K562 (cell line): ENCODE data around the gene MTMR4. TPM values are rescaled to one million over a fixed set of nuclear protein-coding genes. Genes with fewer than 3 reads are reported as not detected.

ENCODE experiments used
- ATAC-seq: fragments of 200-7000 bp; cut with Tn5 transposase; 3 replicates; pipeline ENCODE4 v1.9.1; 2020; ENCODE audit warnings: moderate library complexity
- BruUV-seq: library from RNA; stranded (reverse); fragments of 400-500 nt; replicated peaks from 2 replicates; lab custom pipeline; 2021; lab: Mats Ljungman, UMichigan
- CTCF ChIA-PET: fragments of 300-600 bp; formaldehyde crosslinking; extraction: SDS; loops from one replicate; lab custom pipeline; 2021; ENCODE audit warnings: low intra/inter-chr PET ratio; lab: Yijun Ruan, JAX
- POLR2A ChIA-PET: fragments of 300-600, 350-650 bp; sonication (Branson Sonifier 250); formaldehyde crosslinking; extraction: SDS; loops from one replicate; lab custom pipeline; 2021; ENCODE audit warnings: antibody characterized with exemption, inconsistent platforms; lab: Yijun Ruan, JAX
- DNase-seq, 4 experiments: peaks; one replicate each; pipeline versions ENCODE4 v3.0.0 to v3.0.0-alpha.2; 2011 to 2018; ENCODE audit warnings: low spot score in 3 of 4, mixed read lengths in 3 of 4; ENCODE audit errors: extremely low read depth in 1 of 4
- FAIRE-seq: peaks from 2 replicates; lab custom pipeline; 2011; peaks lifted over from hg19 to GRCh38; lab: Jason Lieb, UNC
- H2AFZ ChIP-seq: 2 replicates; pipeline ENCODE4 v1.6.0; 2011; ENCODE audit warnings: low read depth, low read length, control low read depth, inconsistent platforms
- H3K27ac ChIP-seq: fragments of 200-600 bp; 3 replicates; pipeline ENCODE4 v1.8.0; 2011; ENCODE audit warnings: low read depth, mild to moderate bottlenecking, control low read depth, inconsistent platforms, low read length, moderate library complexity, mixed read lengths; ENCODE audit errors: extremely low read depth
- H3K27me3 ChIP-seq, 2 experiments: fragments of 300-600 bp in 1 of 2; 2 replicates in 1 of 2; 3 replicates in 1 of 2; pipeline versions ENCODE4 v1.6.0 to v1.8.0; 2011; ENCODE audit warnings: inconsistent platforms in 2 of 2, low read length in 2 of 2, mild to moderate bottlenecking in 1 of 2, mixed read lengths in 1 of 2, moderate library complexity in 1 of 2; ENCODE audit not compliant: control insufficient read depth in 2 of 2, insufficient read depth in 2 of 2
- H3K36me3 ChIP-seq: fragments of 300-600 bp; 3 replicates; pipeline ENCODE4 v1.8.0; 2011; ENCODE audit warnings: mild to moderate bottlenecking, low read length, inconsistent platforms; ENCODE audit not compliant: control insufficient read depth, insufficient read depth
- H3K4me1 ChIP-seq, 2 experiments: fragments of 200-600 bp in 1 of 2; replicated peaks in 1 of 2; 2 replicates in 1 of 2; 3 replicates in 1 of 2; pipeline versions ENCODE4 v1.5.1 to v1.8.0; 2011; ENCODE audit warnings: inconsistent platforms in 2 of 2, low read length in 2 of 2, mild to moderate bottlenecking in 1 of 2, mixed read lengths in 1 of 2, moderate library complexity in 1 of 2; ENCODE audit not compliant: control insufficient read depth in 2 of 2, insufficient read depth in 2 of 2
- H3K4me2 ChIP-seq: 2 replicates; pipeline ENCODE4 v1.6.1; 2011; ENCODE audit warnings: low read length, control low read depth, inconsistent platforms, mixed read lengths; ENCODE audit not compliant: insufficient read depth
- H3K4me3 ChIP-seq: fragments of 200-600 bp; sonication (generic), shearing (Covaris generic); 2 replicates; pipeline ENCODE4 v1.5.1; 2016; ENCODE audit warnings: control low read depth, inconsistent platforms
- H3K79me2 ChIP-seq: fragments of 200-600 bp; 3 replicates; pipeline ENCODE4 v1.8.0; 2011; ENCODE audit warnings: low read length, inconsistent platforms; ENCODE audit not compliant: control insufficient read depth, insufficient read depth
- H3K9ac ChIP-seq, 2 experiments: 2 replicates each; pipeline versions ENCODE4 v1.6.0 to v1.6.1; 2011; ENCODE audit warnings: low read depth in 2 of 2, low read length in 2 of 2, control low read depth in 1 of 2, inconsistent platforms in 1 of 2, mild to moderate bottlenecking in 1 of 2, mixed read lengths in 1 of 2; ENCODE audit not compliant: insufficient read depth in 1 of 2
- H3K9me1 ChIP-seq: one replicate; pipeline ENCODE4 v1.6.0; 2011; ENCODE audit warnings: inconsistent platforms, mild to moderate bottlenecking, low read length, moderate library complexity; ENCODE audit not compliant: control insufficient read depth, insufficient read depth
- H3K9me3 ChIP-seq: replicated peaks from 2 replicates; pipeline ENCODE4 v1.5.1; 2011; ENCODE audit warnings: low read depth, low read length, inconsistent platforms; ENCODE audit not compliant: control insufficient read depth, insufficient read depth
- H4K20me1 ChIP-seq: replicated peaks from 2 replicates; pipeline ENCODE4 v1.6.1; 2011; ENCODE audit warnings: low read length, inconsistent platforms, mixed read lengths; ENCODE audit not compliant: control insufficient read depth, insufficient read depth
- CREB1 ChIP-seq, 2 experiments: sonication (generic) in 1 of 2; formaldehyde crosslinking in 1 of 2; IDR thresholded peaks; 2 replicates each; pipeline versions ENCODE4 v1.6.1 to v1.8.0; 2012 to 2022; ENCODE audit warnings: inconsistent platforms in 1 of 2, mild to moderate bottlenecking in 1 of 2, missing genetic modification reagents in 1 of 2, moderate library complexity in 1 of 2
- CREM ChIP-seq: IDR thresholded peaks from 2 replicates; pipeline ENCODE4 v1.6.1; 2014; ENCODE audit warnings: antibody characterized with exemption, low read depth
- FOXA1 ChIP-seq: fragments of 450-650 bp; IDR thresholded peaks from 2 replicates; pipeline ENCODE4 v1.6.1; 2016; ENCODE audit warnings: mild to moderate bottlenecking, borderline replicate concordance
- HNRNPL ChIP-seq: fragments of 200-400 bp; formaldehyde crosslinking; IDR thresholded peaks from 2 replicates; pipeline ENCODE4 v1.6.1; 2017; ENCODE audit warnings: low read depth, mild to moderate bottlenecking, low read length
- HNRNPUL1 ChIP-seq: fragments of 200-400 bp; formaldehyde crosslinking; IDR thresholded peaks from 2 replicates; pipeline ENCODE4 v1.6.1; 2017; ENCODE audit warnings: low read length
- HSF4 ChIP-seq: fragments of 250-450 bp; sonication (Bioruptor Pico); IDR thresholded peaks from 2 replicates; pipeline ENCODE4 v2.1.2; 2022; ENCODE audit warnings: mild to moderate bottlenecking, moderate library complexity, borderline replicate concordance
- ILK ChIP-seq: fragments of 450-650 bp; IDR thresholded peaks from 2 replicates; pipeline ENCODE4 v1.6.1; 2016; ENCODE audit warnings: missing genetic modification characterization, low read depth, mild to moderate bottlenecking, missing compliant biosample characterization, moderate library complexity, borderline replicate concordance
- LARP7 ChIP-seq: fragments of 450-650 bp; IDR thresholded peaks from 2 replicates; pipeline ENCODE4 v1.6.1; 2016
- NONO ChIP-seq, 2 experiments: fragments of 200-400 bp in 1 of 2; fragments of 450-650 bp in 1 of 2; formaldehyde crosslinking in 1 of 2; IDR thresholded peaks; 2 replicates each; pipeline ENCODE4 v1.6.1; 2017; ENCODE audit warnings: low read depth in 2 of 2, mild to moderate bottlenecking in 2 of 2, moderate library complexity in 2 of 2, low read length in 1 of 2
- PHB ChIP-seq: fragments of 250-450 bp; sonication (Bioruptor Pico); IDR thresholded peaks from 2 replicates; pipeline ENCODE4 v1.5.0; 2021
- RBM34 ChIP-seq: fragments of 200-400 bp; formaldehyde crosslinking; IDR thresholded peaks from 2 replicates; pipeline ENCODE4 v1.6.1; 2018; ENCODE audit warnings: low read length, borderline replicate concordance; ENCODE audit not compliant: insufficient read depth
- SUPT5H ChIP-seq: fragments of 450-650 bp; IDR thresholded peaks from 2 replicates; pipeline ENCODE4 v1.6.1; 2016
- TSHZ1 ChIP-seq: fragments of 250-450 bp; sonication (Bioruptor Pico); IDR thresholded peaks from 2 replicates; pipeline ENCODE4 v1.4.0; 2020; ENCODE audit warnings: mild to moderate bottlenecking, moderate library complexity
- ZC3H4 ChIP-seq: sonication (generic); formaldehyde crosslinking; IDR thresholded peaks from 2 replicates; pipeline ENCODE4 v1.9.0; 2021; ENCODE audit warnings: missing genetic modification reagents, borderline replicate concordance
- ZNF239 ChIP-seq: fragments of 250-450 bp; sonication (Bioruptor Pico); IDR thresholded peaks from 2 replicates; pipeline ENCODE4 v1.4.0; 2020; ENCODE audit warnings: mild to moderate bottlenecking
- ZNF253 ChIP-seq: fragments of 250-450 bp; sonication (Bioruptor Pico); conservative IDR thresholded peaks from 2 replicates; pipeline ENCODE4 v1.6.1; 2021; ENCODE audit warnings: mild to moderate bottlenecking
- ZNF764 ChIP-seq: fragments of 250-450 bp; sonication (Bioruptor Pico); IDR thresholded peaks from 2 replicates; pipeline ENCODE4 v1.4.0; 2020; ENCODE audit warnings: low read depth, mild to moderate bottlenecking, moderate library complexity
- WGBS: fragments of 100-300 bp; shearing (Covaris generic); methylation state at CpG from one replicate; pipeline ENCODE4 v1.1.6; 2016; ENCODE audit warnings: low coverage, mixed read lengths; ENCODE audit not compliant: insufficient coverage; ENCODE audit errors: missing lambda C conversion rate; 5-methylcytosine and 5-hydroxymethylcytosine counted together
- in situ Hi-C: fragments of 300-500 bp; cut with MboI; formaldehyde crosslinking; loops from 4 replicates; pipeline ENCODE4 v1.15.0; 2018; ENCODE audit warnings: inconsistent platforms, mixed read lengths
- intact Hi-C: fragments of 100-400 bp; cut with micrococcal nuclease; formaldehyde crosslinking; loops from 2 replicates; pipeline ENCODE4 v1.14.2; 2022
- polyA plus RNA-seq, 8 experiments: library from polyadenylated mRNA; depleted of rRNA in 4 of 8; stranded (reverse) in 5 of 8; unstranded in 3 of 8; fragments of >200 nt; fragmentation: Nextera tagmentation in 2 of 8; fragmentation: Illumina TruSeq in 1 of 8; extraction: Ambion mirVana in 2 of 8; extraction: Trizol in 1 of 8; gene quantifications; 2 replicates each; pipeline versions ENCODE4 v1.2.1 to v1.2.3, GENCODE V29; 2011 to 2014; ENCODE audit warnings: inconsistent platforms in 1 of 8, missing spikeins in 1 of 8
- total RNA-seq, 7 experiments: library from RNA; depleted of rRNA in 6 of 7; stranded (reverse); fragments of >200 nt in 6 of 7; fragmentation: Illumina TruSeq in 2 of 7; extraction: Trizol in 2 of 7; gene quantifications; 2 replicates each; pipeline versions ENCODE4 v1.2.1 to v1.2.3, GENCODE V29; 2011 to 2021; ENCODE audit warnings: low replicate concordance in 1 of 7

Gene MTMR4
- total and polyA plus RNA-seq, 9 of the 15 experiments (the other 6 are each of a cell fraction or from before 2014, with no cell fraction given) = 8.8 to 45.7 (median 28.7) TPM

- ATAC-seq = no peak
- no peaks in the 10 kb centered on the region for H3K27me3 ChIP-seq
- CTCF ChIA-PET = no interaction called here
- FAIRE-seq = no peak
- TF ChIP-seq LARP7 (no peak), SUPT5H (no peak), ZNF253 (CRISPR knock-in tag) (no peak), CREM (no peak), FOXA1 (no peak), HNRNPL (no peak), ZC3H4 (CRISPR knock-in tag) (no peak), CREB1 (IDR thresholded peaks at IDR 0.05) (no peak), CREB1 (CRISPR knock-in tag; IDR thresholded peaks at IDR 0.05) (no peak), RBM34 (no peak), ZNF239 (CRISPR knock-in tag) (no peak), HNRNPUL1 (no peak), NONO (IDR thresholded peaks at IDR 0.05; ENCODE audit: low read depth in 2 of 2, low read length in 1 of 2) (no peak), PHB (CRISPR knock-in tag) (no peak), TSHZ1 (no peak), ZNF764 (CRISPR knock-in tag) (no peak), HSF4 (no peak), ILK (tag) (no peak)
- TF ChIP-seq, all 486 proteins: peak for 0
- H4K20me1 ChIP-seq = no peaks in the 10 kb centered on the region
- BruUV-seq = no TSS peak
- no peak overlapping the region for H3K4me3 ChIP-seq
- H3K36me3 ChIP-seq = no peaks in the 10 kb centered on the region
- peak overlapping the region in 1 of 2 experiments; percentile 3; a peak in 1 of 4 replicates for H3K9ac ChIP-seq
- POLR2A ChIA-PET = interaction anchor here (0.6 to 1.2 kb wide), 2 partner anchors 106 to 429 kb away, joined by 3 to 4 read pairs; no protein-coding TSS in a partner anchor
- H3K4me2 ChIP-seq = no peak overlapping the region
- no peaks in the 10 kb centered on the region for H3K9me1 ChIP-seq
- no peak for DNase-seq
- intact Hi-C loops = no loop called here
- peaks cover 2 to 6% of the 10 kb centered on the region in 2 experiments; a peak in 4 of 5 replicates for H3K4me1 ChIP-seq
- 0 out of 2 replicates have a peak overlapping the region, but pooled peaks have one; percentile 19 for H2AFZ ChIP-seq
- in situ Hi-C loops = no loop called here
- H3K27ac ChIP-seq = no peak overlapping the region
- no peaks in the 10 kb centered on the region for H3K9me3 ChIP-seq
- 16% methylated on average over 3 of the region's 3 CpGs for WGBS
- H3K79me2 ChIP-seq = no peaks in the 10 kb centered on the region
Observed at GRCh38 chr17:58525239-58525638, 10.8 kb upstream of the MTMR4 start.
